Activated naive CD8-positive, alpha-beta T cell treated with anti-CD3 and anti-CD28 coated beads for 36 hours (primary cell): Measurements from ENCODE around the gene ABCC2. TPM values are rescaled to one million over a fixed set of nuclear protein-coding genes. Genes with fewer than 3 reads are reported as not detected.
"Not testable (repeated sequence)": the region's sequence is repeated elsewhere in the genome, so short reads cannot be mapped to it uniquely, and the experiment has no call there.

Experiments
- DNase-seq: peaks from one replicate; pipeline ENCODE4 v3.0.0; 2021
- H3K27ac Mint-ChIP-seq: one replicate; pipeline ENCODE4 v1.8.0; 2022; ENCODE audit warnings: mild to moderate bottlenecking, moderate library complexity, mixed read lengths
- H3K27me3 Mint-ChIP-seq: one replicate; pipeline ENCODE4 v1.8.0; 2022; ENCODE audit warnings: mild to moderate bottlenecking, mixed read lengths
- H3K36me3 Mint-ChIP-seq: one replicate; pipeline ENCODE4 v1.8.0; 2021; ENCODE audit warnings: mild to moderate bottlenecking, mixed read lengths
- H3K4me1 Mint-ChIP-seq: one replicate; pipeline ENCODE4 v1.8.0; 2021; ENCODE audit warnings: mixed read lengths
- H3K4me3 Mint-ChIP-seq: one replicate; pipeline ENCODE4 v1.8.0; 2022; ENCODE audit warnings: mild to moderate bottlenecking, moderate library complexity, mixed read lengths
- H3K9me3 Mint-ChIP-seq: one replicate; pipeline ENCODE4 v1.8.0; 2022; ENCODE audit warnings: mixed read lengths
- total RNA-seq, 2 experiments: library from RNA; stranded (reverse); gene quantifications; one replicate each; pipeline ENCODE4 v1.2.3, GENCODE V29; 2021

Gene ABCC2
- total RNA-seq = under 1 TPM; 0.70 to 0.99 TPM

DNA sequence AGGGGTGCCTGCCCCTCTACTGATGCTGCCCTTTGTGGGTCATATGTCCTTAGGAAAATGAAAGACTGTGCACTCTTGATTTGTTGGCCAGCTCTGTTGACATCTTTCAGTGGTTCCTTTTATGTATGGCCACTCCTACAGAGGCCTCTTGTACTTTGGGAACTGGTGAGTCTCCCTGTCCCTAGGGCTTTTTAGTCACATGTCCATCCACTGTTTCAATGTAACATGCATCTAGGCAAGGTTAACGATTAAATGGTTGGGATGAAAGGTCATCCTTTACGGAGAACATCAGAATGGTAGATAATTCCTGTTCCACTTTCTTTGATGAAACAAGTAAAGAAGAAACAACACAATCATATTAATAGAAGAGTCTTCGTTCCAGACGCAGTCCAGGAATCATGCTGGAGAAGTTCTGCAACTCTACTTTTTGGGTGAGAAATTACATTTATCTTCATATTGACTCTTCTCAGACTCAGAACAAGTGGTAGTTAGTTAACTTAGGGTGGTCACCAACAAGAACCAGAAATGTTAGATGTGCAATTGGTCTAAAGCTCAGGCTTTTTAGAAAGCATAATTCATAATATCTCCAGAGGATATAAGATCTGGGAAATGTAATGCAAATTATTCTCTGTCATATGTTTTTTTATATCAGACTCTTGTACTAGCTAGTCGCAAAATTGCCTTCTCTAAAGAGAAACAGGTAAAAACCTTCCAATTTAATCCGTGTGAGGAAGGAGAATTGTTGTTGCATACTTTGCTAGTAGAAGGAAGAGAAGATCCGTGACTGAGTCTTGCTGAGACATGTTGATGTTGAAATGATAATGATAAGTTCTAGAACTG, at the start of gene ABCC2:
TSS of gene ABCC2 (plus strand) at position 194 of the 840 bp plus-strand sequence. CDS start at position 399, 205 bp downstream.
- no peak within 1 kb of the TSS for H3K4me3 Mint-ChIP-seq
- H3K27ac Mint-ChIP-seq = no peak within 1 kb of the TSS
- no peaks in the 10 kb centered on the region for H3K9me3 Mint-ChIP-seq
- H3K27me3 Mint-ChIP-seq = no peaks in the 10 kb centered on the region
- DNase-seq = no peak
- peaks cover 2% of the 10 kb centered on the region for H3K4me1 Mint-ChIP-seq
- H3K36me3 Mint-ChIP-seq = peaks cover 2% of the 10 kb centered on the region

DNA sequence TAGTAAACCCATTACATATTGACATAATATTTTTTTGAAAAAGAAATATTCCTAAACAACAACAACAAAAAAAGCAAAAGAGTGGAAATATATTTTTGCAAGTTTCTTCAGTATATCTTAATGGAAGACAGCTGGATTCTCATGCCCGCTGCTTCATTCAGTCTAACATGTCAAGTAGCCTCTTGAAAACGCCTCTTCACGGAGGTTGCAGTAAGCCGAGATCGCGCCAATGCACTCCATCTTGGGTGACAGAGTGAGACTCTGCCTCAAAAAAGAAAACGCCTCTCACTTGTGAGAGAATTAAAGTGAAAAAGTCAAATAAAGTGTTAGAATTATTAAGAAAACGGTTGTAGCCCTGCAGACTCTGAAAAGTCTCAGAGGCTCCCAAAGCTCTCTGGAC, 49.1 kb upstream of the ABCC2 start:
- Mint-ChIP-seq H3K9me3 (no peaks in the 10 kb centered on the region), H3K27me3 (no peaks in the 10 kb centered on the region), H3K27ac (peak overlapping the region; percentile 38), H3K4me3 (peak overlapping the region; percentile 99), H3K36me3 (peaks cover 39% of the 10 kb centered on the region), H3K4me1 (peaks cover 31% of the 10 kb centered on the region)
- DNase-seq = no peak

DNA sequence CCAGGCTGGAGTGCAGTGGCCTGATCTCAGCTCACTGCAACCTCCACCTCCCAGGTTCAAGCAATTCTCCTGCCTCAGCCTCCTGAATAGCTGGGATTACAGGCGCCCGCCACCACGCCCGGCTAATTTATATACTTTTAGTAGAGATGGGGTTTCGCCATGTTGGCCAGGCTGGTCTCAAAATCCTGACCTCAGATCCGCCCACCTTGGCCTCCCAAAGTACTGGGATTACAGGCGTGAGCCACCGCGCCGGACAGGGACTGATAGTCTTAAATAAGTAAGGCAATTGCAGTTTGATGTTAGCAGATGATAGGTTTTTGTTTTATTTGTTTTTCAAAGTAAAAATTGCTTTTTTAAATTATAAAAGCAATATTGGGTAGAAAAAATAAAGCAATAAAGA, 48.3 kb upstream of the ABCC2 start:
- Mint-ChIP-seq H3K4me1 (peaks cover 31% of the 10 kb centered on the region), H3K36me3 (peaks cover 40% of the 10 kb centered on the region), H3K4me3 (peak overlapping the region; percentile 99)
- not testable (repeated sequence) for H3K27me3 Mint-ChIP-seq, DNase-seq, H3K27ac Mint-ChIP-seq, H3K9me3 Mint-ChIP-seq

DNA sequence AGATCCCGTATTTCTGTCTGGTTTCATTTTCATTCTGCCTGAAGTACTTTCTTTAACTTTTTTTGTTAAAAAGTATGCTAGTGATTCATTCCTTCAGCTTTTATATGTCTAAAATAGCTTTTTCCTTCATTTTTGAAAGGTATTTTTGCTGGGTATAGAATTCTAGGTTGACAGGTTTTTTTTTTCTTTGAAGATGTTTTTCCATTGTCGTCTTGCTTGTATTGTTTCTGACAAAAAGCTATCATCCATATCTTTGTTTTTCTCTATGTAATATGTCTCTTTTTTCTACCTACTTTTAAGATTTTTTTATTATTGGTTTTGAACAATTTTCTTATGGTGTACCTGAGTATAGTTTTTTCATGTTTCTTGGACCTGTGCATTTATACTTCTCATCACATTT, 42.2 kb upstream of the ABCC2 start:
- Mint-ChIP-seq H3K27me3 (no peaks in the 10 kb centered on the region), H3K4me1 (peaks cover 23% of the 10 kb centered on the region), H3K4me3 (no peak overlapping the region), H3K27ac (no peak overlapping the region), H3K9me3 (peaks cover 13% of the 10 kb centered on the region), H3K36me3 (peaks cover 70% of the 10 kb centered on the region)
- no peak for DNase-seq

DNA sequence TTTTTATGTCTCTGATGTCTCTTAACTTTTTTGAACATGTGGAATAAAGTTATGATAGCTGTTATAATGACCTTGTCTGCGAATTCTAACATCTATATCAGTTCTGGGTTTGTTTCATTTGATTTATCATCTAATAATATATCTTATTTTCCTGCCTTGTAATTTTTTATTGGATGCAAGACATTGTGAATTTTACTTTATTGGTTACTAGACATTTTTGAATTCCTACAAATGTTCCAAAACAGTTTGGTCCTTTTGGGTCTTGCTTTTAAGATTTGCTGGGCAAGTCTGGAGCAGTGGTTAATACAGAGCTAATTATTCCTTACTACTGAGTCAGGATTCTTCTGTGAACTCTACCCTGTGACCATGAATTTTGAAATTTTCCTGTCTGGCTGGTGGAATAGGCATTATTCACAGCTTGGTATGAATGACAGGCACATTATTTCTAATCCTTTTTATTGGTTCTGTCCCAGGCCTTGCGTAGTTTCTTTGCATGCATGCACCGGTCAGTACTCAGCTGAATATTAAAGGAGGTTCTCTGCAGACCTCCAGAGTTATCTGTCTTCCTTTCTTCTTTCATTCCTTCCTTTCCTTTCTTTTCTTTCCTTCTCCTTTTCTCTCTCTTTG, 41.4 kb upstream of the ABCC2 start:
- H3K27ac Mint-ChIP-seq = no peak overlapping the region
- peaks cover 70% of the 10 kb centered on the region for H3K36me3 Mint-ChIP-seq
- H3K4me3 Mint-ChIP-seq = no peak overlapping the region
- peaks cover 13% of the 10 kb centered on the region for H3K9me3 Mint-ChIP-seq
- no peaks in the 10 kb centered on the region for H3K27me3 Mint-ChIP-seq
- DNase-seq = no peak
- H3K4me1 Mint-ChIP-seq = peaks cover 20% of the 10 kb centered on the region

DNA sequence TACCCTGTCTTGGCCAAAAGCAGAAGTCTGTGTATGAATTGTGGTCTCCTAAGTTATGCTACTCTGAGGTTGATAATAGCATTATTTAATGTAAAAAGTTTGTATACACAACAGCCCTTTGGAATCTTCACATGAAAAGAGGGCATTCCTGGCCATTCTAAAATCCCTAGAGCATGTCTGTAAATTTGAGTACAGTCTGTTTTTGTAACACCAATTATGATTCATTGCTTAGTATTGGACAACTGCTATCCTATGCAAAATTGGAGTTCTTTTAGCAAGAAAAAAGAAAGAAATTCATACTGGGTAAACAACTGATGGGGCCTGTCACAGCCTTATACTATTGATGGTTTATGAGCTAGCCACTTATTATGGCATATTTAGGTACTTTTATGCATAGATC, 40.2 kb upstream of the ABCC2 start:
- Mint-ChIP-seq H3K9me3 (peaks cover 13% of the 10 kb centered on the region), H3K4me1 (peaks cover 18% of the 10 kb centered on the region), H3K27me3 (no peaks in the 10 kb centered on the region), H3K4me3 (no peak overlapping the region), H3K36me3 (peaks cover 68% of the 10 kb centered on the region), H3K27ac (no peak overlapping the region)
- DNase-seq = no peak

DNA sequence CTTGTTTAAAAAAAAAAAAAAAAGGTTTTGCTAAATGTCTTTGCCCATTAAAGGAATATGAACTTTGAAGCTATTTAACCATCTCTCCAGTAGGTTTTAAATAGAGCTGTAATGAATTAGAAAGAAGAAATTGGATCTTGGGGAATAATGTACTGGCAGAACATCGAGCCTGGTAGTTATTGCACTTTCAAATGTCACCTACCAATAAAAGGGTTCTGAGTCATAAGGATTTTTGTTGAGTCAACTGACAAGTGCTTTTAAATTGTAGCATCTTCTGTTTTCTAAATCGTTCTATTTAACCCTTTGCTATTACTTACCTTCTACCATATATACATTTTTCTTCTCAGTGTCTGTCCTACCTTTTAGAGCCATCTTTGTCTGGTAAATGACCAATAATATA, 39.7 kb upstream of the ABCC2 start:
- H3K4me3 Mint-ChIP-seq = no peak overlapping the region
- DNase-seq = no peak
- H3K9me3 Mint-ChIP-seq = peaks cover 13% of the 10 kb centered on the region
- no peaks in the 10 kb centered on the region for H3K27me3 Mint-ChIP-seq
- H3K4me1 Mint-ChIP-seq = peaks cover 15% of the 10 kb centered on the region
- peak overlapping the region; percentile 7 for H3K27ac Mint-ChIP-seq
- H3K36me3 Mint-ChIP-seq = peaks cover 64% of the 10 kb centered on the region

DNA sequence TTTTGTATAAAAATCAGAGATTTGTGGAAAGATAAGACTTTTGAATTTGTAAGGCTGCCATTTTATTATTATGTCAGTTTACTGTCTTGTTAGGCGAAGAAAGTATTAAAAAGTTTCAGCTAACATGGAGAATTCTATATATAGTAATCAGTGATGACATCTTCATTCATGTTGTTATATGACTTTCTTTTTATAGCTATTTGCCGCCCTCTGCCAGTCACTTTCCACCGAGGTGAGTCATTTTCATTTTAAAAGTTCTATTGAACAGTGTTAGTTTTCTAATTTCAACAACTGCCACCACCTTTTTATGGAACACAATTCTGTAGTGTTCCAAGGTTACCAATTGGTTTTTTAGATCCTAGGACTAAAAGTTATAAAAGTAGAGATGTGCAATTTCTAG, 38.6 kb upstream of the ABCC2 start:
- Mint-ChIP-seq H3K9me3 (peaks cover 13% of the 10 kb centered on the region), H3K4me1 (peaks cover 20% of the 10 kb centered on the region), H3K27ac (no peak overlapping the region), H3K4me3 (no peak overlapping the region), H3K36me3 (peaks cover 64% of the 10 kb centered on the region), H3K27me3 (no peaks in the 10 kb centered on the region)
- no peak for DNase-seq

DNA sequence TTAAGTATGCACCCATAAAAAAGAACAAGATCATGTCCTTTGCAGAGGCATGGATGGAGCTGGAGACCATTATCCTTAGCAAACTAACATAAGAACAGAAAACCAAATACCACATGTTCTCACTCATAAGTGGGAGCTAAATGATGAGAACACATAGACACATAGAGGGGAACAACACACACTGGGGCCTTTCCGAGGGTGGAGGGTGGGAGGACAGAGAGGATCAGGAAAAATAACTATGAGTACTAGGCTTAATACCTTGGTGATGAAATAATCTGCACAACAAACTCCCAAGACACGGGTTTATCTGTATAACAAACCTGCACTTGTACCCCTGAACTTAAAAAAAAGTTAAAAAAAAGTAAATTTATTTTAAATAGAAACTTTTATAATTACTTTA, 36.3 kb upstream of the ABCC2 start:
- H3K4me3 Mint-ChIP-seq, H3K9me3 Mint-ChIP-seq, H3K27ac Mint-ChIP-seq, DNase-seq, H3K27me3 Mint-ChIP-seq: not testable (repeated sequence)
- peaks cover 22% of the 10 kb centered on the region for H3K4me1 Mint-ChIP-seq
- peaks cover 47% of the 10 kb centered on the region for H3K36me3 Mint-ChIP-seq

DNA sequence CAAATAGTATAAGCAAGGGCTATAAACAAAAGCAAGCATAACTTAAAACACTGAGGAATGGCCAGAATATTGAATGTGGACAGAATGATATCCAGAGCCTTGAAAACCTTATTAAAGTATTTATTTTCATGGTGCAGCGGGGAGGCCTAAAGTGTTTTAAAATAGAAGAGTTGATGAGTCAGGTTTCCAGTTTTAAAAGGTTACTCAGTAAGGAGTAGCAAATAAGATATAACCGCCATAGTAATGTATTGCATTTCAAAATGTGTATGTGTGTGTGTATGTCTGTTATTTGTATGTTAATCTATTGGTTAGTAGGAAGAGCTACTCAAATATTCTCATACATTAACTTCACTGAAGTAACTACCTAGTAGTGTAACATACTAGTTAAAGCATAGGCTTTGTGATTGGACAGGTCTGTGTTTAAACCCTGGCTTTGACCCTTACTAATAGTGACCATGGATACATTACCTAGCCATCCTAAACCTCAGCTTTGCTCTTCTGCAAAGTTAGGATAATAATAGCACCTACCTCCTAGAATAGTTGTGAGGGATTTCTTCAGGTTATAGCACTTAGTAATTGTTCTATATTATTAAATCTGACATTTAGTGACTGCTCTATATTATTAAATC, 33.5 kb upstream of the ABCC2 start:
- H3K9me3 Mint-ChIP-seq = no peaks in the 10 kb centered on the region
- peaks cover 29% of the 10 kb centered on the region for H3K36me3 Mint-ChIP-seq
- H3K4me3 Mint-ChIP-seq = no peak overlapping the region
- peaks cover 11% of the 10 kb centered on the region for H3K4me1 Mint-ChIP-seq
- DNase-seq = no peak
- no peaks in the 10 kb centered on the region for H3K27me3 Mint-ChIP-seq
- no peak overlapping the region for H3K27ac Mint-ChIP-seq

DNA sequence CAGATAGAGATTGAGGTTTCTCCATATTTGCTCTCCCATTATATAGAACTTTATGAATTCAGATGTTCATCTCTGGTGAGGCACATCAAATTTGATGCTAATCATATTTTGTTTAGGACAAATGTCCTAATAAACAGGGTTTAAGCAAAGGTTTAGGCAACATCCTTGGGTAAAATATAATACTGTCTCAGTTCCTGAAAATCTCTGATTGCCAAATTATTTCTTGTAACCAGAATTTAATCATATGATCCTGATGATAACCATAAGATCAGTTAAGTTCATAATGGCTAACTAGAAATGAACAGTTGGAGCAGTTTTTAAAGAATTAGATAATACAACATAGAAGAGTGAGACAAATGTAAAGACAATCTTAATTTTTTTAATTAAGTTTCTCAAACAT, 31.8 kb upstream of the ABCC2 start:
- H3K27ac Mint-ChIP-seq = no peak overlapping the region
- peaks cover 9% of the 10 kb centered on the region for H3K4me1 Mint-ChIP-seq
- peaks cover 25% of the 10 kb centered on the region for H3K36me3 Mint-ChIP-seq
- no peak for DNase-seq
- no peaks in the 10 kb centered on the region for H3K27me3 Mint-ChIP-seq
- no peaks in the 10 kb centered on the region for H3K9me3 Mint-ChIP-seq
- H3K4me3 Mint-ChIP-seq = no peak overlapping the region

DNA sequence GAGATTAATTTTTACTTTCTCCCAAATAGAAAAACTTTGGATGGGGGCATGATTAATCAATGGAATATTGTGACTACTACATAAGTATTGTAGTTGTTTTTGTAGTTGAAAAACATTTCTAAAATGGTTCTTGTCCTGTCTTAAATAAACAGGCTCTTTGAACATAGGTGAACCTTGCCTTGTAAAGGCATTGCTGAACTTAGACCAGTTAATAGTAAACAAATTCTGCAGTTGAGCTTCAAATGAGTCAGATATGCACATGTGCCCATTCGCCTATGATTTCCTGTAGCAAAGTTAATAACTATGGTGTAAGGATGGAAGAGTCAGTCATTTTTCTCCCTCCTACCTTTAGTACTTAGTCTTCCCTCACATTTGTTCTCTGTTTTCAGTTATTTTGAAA, 27.8 kb upstream of the ABCC2 start:
- no peak overlapping the region for H3K4me3 Mint-ChIP-seq
- peaks cover 2% of the 10 kb centered on the region for H3K4me1 Mint-ChIP-seq
- no peaks in the 10 kb centered on the region for H3K27me3 Mint-ChIP-seq
- no peak overlapping the region for H3K27ac Mint-ChIP-seq
- DNase-seq = no peak
- peaks cover 39% of the 10 kb centered on the region for H3K36me3 Mint-ChIP-seq
- H3K9me3 Mint-ChIP-seq = no peaks in the 10 kb centered on the region

DNA sequence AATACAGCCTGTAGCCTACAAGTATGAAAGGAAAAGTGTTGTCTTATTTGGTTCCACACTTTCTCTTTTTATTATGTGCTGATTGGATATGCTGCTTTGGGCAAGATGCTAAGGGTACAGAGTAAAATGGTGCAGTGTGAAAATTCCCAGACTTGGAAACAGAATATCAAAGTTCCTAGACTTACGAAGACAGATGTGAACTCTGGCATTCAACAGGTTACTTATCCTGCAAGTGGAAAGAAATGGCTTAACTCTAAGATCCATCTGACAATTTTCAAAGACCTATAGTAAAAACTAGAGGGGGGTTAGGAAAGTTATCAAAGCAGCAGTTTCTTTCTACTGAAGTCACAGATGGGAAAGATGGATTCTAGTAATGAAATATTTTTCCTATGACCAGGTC, 26.3 kb upstream of the ABCC2 start:
- Mint-ChIP-seq H3K36me3 (peaks cover 50% of the 10 kb centered on the region), H3K9me3 (no peaks in the 10 kb centered on the region), H3K4me3 (no peak overlapping the region), H3K27ac (no peak overlapping the region), H3K4me1 (peaks cover 2% of the 10 kb centered on the region), H3K27me3 (no peaks in the 10 kb centered on the region)
- no peak for DNase-seq

DNA sequence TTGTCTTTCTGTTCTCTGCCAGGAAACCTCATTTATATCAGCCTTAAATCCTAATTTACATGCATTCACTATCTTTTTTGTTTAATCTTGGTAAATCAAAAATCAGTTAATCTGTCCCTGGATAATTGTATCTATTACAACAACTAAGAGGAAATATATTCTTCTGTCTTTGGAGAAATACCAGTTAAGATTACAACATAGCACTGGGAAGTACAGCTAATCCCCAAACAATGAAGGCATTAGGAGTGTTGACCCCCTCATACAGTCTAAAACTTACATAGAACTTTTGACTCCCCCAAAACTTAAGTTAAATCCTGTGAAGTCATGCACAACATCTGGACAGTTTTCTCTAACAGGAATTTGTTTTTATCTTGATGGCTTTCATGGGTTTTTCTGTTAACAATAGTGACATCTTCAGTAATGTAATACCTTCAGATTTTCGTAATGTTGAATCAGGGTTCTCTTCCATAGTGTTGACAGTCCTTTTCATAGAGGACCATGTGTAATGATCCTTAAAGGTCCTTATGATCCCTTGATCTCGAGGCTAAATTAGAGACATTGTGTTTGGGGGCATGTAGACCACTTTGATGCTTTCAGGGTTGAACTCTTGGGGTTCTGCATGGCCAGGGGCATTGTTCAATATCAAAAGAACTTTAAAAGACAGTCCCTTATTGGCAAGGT, 24.1 kb upstream of the ABCC2 start:
- no peak for DNase-seq
- H3K4me1 Mint-ChIP-seq = peaks cover 2% of the 10 kb centered on the region
- H3K36me3 Mint-ChIP-seq = peaks cover 63% of the 10 kb centered on the region
- peaks cover 7% of the 10 kb centered on the region for H3K9me3 Mint-ChIP-seq
- no peak overlapping the region for H3K27ac Mint-ChIP-seq
- H3K27me3 Mint-ChIP-seq = no peaks in the 10 kb centered on the region
- H3K4me3 Mint-ChIP-seq = no peak overlapping the region

DNA sequence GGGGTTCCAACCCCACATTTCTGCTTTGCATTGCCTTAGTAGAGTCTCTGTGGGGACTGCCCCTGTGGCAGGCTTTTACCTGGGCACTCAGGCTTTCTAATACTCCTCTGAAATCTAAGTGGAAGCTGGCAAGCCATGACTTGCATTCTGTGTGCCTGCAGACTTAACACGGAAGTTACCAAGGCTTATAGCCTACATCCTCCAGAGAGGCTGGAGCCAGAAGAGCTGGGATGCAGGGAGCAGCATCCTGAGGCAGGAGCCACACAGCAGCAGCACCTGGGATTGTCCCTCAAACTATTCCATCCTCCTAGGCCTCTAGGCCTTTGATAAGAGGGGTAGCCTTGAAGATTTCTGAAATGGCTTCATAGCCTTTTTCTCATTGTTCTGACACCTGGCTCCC, 22.1 kb upstream of the ABCC2 start:
- H3K27ac Mint-ChIP-seq = no peak overlapping the region

More for the DNA sequence above, 22.1 kb upstream of the ABCC2 start:
- no peaks in the 10 kb centered on the region for H3K27me3 Mint-ChIP-seq
- H3K4me3 Mint-ChIP-seq = no peak overlapping the region
- no peak for DNase-seq
- peaks cover 71% of the 10 kb centered on the region for H3K36me3 Mint-ChIP-seq
- peaks cover 4% of the 10 kb centered on the region for H3K4me1 Mint-ChIP-seq
- peaks cover 8% of the 10 kb centered on the region for H3K9me3 Mint-ChIP-seq
